ENCODE results near the gene COL5A1.

Gene COL5A1

DNA sequence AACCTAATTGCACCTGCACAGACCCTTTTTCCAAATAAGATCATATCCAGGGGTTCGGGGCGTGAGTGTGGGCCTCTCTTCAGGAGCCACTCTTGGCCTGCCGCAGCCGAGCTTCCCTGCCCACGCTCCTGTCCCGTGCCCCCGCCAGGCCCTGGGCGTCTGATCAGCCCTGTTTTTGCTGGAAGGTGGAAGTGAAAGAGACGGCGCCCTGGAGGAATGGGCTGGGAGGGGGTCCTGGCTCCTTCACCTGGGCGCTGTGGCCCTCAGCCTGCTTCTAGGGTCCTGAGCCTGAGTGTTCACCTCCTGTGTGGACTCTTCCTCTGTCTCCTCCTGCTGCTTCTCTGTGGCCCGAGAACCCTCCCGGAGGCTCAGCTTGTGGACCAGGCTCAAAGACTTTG, 11.2 kb upstream of the COL5A1 start:
- no peak for TF ChIP-seq OSR1 (CRISPR knock-in tag; IDR thresholded peaks at IDR 0.05)
- no peak for TF ChIP-seq RARB (CRISPR knock-in tag; IDR thresholded peaks at IDR 0.05)
- TF ChIP-seq ZNF565 (CRISPR knock-in tag; conservative IDR thresholded peaks at IDR 0.05; ENCODE audit: low read depth): no peak
- no peak for TF ChIP-seq ZFP30 (CRISPR knock-in tag; IDR thresholded peaks at IDR 0.05)
- TF ChIP-seq CSDC2 (CRISPR knock-in tag; IDR thresholded peaks at IDR 0.05): no peak
- no peak for TF ChIP-seq SNAI2 (CRISPR knock-in tag; IDR thresholded peaks at IDR 0.05)
- no peak for TF ChIP-seq GLIS3 (CRISPR knock-in tag; IDR thresholded peaks at IDR 0.05)
- TF ChIP-seq, protein P1, sequence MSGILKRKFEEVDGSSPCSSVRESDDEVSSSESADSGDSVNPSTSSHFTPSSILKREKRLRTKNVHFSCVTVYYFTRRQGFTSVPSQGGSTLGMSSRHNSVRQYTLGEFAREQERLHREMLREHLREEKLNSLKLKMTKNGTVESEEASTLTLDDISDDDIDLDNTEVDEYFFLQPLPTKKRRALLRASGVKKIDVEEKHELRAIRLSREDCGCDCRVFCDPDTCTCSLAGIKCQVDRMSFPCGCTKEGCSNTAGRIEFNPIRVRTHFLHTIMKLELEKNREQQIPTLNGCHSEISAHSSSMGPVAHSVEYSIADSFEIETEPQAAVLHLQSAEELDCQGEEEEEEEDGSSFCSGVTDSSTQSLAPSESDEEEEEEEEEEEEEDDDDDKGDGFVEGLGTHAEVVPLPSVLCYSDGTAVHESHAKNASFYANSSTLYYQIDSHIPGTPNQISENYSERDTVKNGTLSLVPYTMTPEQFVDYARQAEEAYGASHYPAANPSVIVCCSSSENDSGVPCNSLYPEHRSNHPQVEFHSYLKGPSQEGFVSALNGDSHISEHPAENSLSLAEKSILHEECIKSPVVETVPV (CRISPR knock-in tag; IDR thresholded peaks at IDR 0.05): no peak
- TF ChIP-seq, protein P2, sequence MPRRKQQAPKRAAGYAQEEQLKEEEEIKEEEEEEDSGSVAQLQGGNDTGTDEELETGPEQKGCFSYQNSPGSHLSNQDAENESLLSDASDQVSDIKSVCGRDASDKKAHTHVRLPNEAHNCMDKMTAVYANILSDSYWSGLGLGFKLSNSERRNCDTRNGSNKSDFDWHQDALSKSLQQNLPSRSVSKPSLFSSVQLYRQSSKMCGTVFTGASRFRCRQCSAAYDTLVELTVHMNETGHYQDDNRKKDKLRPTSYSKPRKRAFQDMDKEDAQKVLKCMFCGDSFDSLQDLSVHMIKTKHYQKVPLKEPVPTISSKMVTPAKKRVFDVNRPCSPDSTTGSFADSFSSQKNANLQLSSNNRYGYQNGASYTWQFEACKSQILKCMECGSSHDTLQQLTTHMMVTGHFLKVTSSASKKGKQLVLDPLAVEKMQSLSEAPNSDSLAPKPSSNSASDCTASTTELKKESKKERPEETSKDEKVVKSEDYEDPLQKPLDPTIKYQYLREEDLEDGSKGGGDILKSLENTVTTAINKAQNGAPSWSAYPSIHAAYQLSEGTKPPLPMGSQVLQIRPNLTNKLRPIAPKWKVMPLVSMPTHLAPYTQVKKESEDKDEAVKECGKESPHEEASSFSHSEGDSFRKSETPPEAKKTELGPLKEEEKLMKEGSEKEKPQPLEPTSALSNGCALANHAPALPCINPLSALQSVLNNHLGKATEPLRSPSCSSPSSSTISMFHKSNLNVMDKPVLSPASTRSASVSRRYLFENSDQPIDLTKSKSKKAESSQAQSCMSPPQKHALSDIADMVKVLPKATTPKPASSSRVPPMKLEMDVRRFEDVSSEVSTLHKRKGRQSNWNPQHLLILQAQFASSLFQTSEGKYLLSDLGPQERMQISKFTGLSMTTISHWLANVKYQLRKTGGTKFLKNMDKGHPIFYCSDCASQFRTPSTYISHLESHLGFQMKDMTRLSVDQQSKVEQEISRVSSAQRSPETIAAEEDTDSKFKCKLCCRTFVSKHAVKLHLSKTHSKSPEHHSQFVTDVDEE (CRISPR knock-in tag; IDR thresholded peaks at IDR 0.05): no peak
- TF ChIP-seq ZC3H10 (CRISPR knock-in tag; IDR thresholded peaks at IDR 0.05): no peak
- no peak for TF ChIP-seq ZFP3 (CRISPR knock-in tag; IDR thresholded peaks at IDR 0.05)
- no peak for TF ChIP-seq TCF4 (CRISPR knock-in tag; IDR thresholded peaks at IDR 0.05; ENCODE audit: borderline replicate concordance)
- no peak for ATAC-seq

DNA sequence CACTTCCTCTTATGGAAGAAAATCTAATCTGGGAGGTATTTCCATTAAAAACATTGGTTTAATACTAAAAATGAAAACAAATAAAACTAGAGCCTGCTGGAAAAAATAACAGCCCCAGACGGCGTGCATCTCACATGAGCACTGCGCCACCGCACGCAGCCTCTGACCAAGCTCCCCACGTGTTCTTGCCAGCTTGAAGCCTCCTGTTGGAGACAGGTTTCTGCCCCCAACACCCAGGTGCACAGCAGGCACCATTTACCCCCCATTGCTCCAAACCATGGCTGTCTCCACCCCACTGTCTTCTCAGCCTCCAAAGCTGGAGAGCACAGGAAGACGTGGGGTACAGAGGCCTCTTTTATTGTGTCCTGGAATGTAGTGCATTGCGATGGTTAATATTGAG, 10.7 kb upstream of the COL5A1 start:
- TF ChIP-seq, protein P1 (CRISPR knock-in tag; IDR thresholded peaks at IDR 0.05): no peak
- TF ChIP-seq ZNF8 (CRISPR knock-in tag; IDR thresholded peaks at IDR 0.05) (no peak), ISL1 (CRISPR knock-in tag; IDR thresholded peaks at IDR 0.05) (no peak), OSR1 (CRISPR knock-in tag; IDR thresholded peaks at IDR 0.05) (no peak), ZNF70 (CRISPR knock-in tag; IDR thresholded peaks at IDR 0.05) (no peak), SNAI2 (CRISPR knock-in tag; IDR thresholded peaks at IDR 0.05) (no peak), ZC3H10 (CRISPR knock-in tag; IDR thresholded peaks at IDR 0.05) (no peak), ZNF565 (CRISPR knock-in tag; conservative IDR thresholded peaks at IDR 0.05; ENCODE audit: low read depth) (no peak), PPARA (CRISPR knock-in tag; IDR thresholded peaks at IDR 0.05; ENCODE audit: borderline replicate concordance) (no peak), ARNTL (CRISPR knock-in tag; IDR thresholded peaks at IDR 0.05; ENCODE audit: borderline replicate concordance, low read depth) (no peak), GLIS3 (CRISPR knock-in tag; IDR thresholded peaks at IDR 0.05) (no peak), ESRRG (CRISPR knock-in tag; IDR thresholded peaks at IDR 0.05) (no peak), RARB (CRISPR knock-in tag; IDR thresholded peaks at IDR 0.05) (no peak), CSDC2 (CRISPR knock-in tag; IDR thresholded peaks at IDR 0.05) (no peak), BACH2 (CRISPR knock-in tag; IDR thresholded peaks at IDR 0.05; ENCODE audit: borderline replicate concordance) (no peak), TCF4 (CRISPR knock-in tag; IDR thresholded peaks at IDR 0.05; ENCODE audit: borderline replicate concordance) (no peak)
- TF ChIP-seq, protein P2 (CRISPR knock-in tag; IDR thresholded peaks at IDR 0.05): no peak
- TF ChIP-seq, protein P3, sequence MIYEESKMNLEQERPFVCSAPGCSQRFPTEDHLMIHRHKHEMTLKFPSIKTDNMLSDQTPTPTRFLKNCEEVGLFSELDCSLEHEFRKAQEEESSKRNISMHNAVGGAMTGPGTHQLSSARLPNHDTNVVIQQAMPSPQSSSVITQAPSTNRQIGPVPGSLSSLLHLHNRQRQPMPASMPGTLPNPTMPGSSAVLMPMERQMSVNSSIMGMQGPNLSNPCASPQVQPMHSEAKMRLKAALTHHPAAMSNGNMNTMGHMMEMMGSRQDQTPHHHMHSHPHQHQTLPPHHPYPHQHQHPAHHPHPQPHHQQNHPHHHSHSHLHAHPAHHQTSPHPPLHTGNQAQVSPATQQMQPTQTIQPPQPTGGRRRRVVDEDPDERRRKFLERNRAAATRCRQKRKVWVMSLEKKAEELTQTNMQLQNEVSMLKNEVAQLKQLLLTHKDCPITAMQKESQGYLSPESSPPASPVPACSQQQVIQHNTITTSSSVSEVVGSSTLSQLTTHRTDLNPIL (CRISPR knock-in tag; IDR thresholded peaks at IDR 0.05; ENCODE audit: low read depth): no peak
- ATAC-seq: no peak

DNA sequence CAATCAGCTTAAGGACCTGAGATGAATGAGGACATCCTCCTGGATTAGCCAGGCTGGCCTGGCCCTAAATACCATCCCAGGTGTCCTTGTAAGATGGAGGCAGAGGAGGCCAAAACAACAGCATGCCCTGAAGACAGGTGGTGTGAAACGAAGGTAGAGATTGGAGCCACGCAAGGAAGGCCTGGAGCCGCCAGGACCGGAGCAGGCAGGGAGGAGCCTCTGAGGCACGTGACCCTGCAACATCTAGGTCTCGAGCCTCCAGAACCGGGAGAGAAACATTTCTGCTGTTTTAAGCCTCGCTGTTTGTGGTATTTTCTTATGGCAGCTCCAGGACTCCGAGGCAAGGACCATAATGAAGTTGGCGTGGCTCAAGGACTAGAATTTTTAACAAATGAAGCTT, 9.7 kb upstream of the COL5A1 start:
- ATAC-seq: no peak
- no peak for TF ChIP-seq CSDC2 (CRISPR knock-in tag; IDR thresholded peaks at IDR 0.05)
- TF ChIP-seq ZNF8 (CRISPR knock-in tag; IDR thresholded peaks at IDR 0.05): no peak
- TF ChIP-seq ZFP30 (CRISPR knock-in tag; IDR thresholded peaks at IDR 0.05): no peak
- TF ChIP-seq TOX (CRISPR knock-in tag; IDR thresholded peaks at IDR 0.05; ENCODE audit: borderline replicate concordance): no peak
- TF ChIP-seq, protein P1 (CRISPR knock-in tag; IDR thresholded peaks at IDR 0.05): no peak
- no peak for TF ChIP-seq ISL1 (CRISPR knock-in tag; IDR thresholded peaks at IDR 0.05)

All from SK-N-SH treated with all-trans-retinoic acid at 6 μM for 48 hours (cell line).